ENCODE data around the gene PRUNE2. TPM values are rescaled to one million over a fixed set of nuclear protein-coding genes. Genes with fewer than 3 reads are reported as not detected.

PRUNE2 gene
- total RNA-seq, 1 donor from 2014 or later, result 8.7 TPM

DNA sequence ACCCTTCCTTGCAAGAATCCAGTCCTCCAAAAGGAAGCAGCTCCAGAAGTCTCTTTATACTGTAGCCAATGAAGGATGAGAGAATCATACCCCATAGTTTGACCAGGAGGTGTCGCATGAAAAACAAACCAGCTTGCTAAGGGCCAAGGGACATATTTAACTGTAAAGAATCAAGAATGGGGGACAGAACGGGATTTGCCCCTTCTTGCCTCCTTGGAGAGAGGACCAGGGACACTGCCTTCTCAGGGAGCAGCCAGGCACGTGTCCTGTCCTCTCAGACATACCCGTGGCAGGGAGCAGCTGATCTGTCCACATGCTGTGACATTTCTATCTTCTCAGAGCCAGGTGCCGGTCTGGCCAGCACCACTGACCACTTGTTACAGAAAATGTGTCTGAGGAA, 11.7 kb downstream of the PRUNE2 start:
- H4K20me1 ChIP-seq (ENCODE audit: insufficient read depth, low read length), result no peaks in the 10 kb centered on the region

DNA sequence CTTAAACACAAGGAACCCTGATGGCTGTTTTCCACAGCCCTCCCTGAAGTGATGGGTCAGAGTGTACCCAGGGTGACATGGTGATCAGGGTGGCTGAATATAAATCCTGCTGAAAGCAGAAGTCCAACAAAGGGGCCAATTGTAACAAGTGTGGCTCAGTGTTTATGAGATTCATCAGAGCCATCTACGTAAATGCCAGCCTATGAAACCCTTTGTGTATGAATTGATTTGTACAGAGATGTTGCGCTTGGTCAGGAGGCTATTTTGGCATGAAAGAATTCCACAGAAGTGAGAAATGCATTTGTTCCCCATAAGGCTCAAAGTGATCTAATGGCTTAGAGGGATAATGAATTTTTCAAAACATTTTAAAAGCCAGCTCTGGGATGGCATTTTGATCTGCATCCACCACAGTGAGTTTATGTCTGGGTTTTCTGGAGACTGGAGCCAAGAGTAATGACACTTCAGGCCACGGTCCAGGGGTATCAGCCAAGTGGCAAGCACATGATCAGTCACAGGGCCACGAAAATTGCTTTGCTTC, 12.4 kb downstream of the PRUNE2 start:
- H3K36me3 Mint-ChIP-seq (ENCODE audit: low read depth, unreplicated experiment), result peaks cover 3% of the 10 kb centered on the region
- no peak overlapping the region for H3K4me3 Mint-ChIP-seq (ENCODE audit: unreplicated experiment)
- Histone ChIP-seq H3K27me3 (ENCODE audit: insufficient read depth, low read length) (no peaks in the 10 kb centered on the region), H3K9me3 (ENCODE audit: insufficient read depth, low read depth, low read length) (no peaks in the 10 kb centered on the region), H3K36me3 (ENCODE audit: insufficient read depth, low read length) (no peaks in the 10 kb centered on the region), H3K4me2 (ENCODE audit: low read length) (no peak overlapping the region), H3K27ac (ENCODE audit: low read depth, low read length) (no peak overlapping the region), H4K20me1 (ENCODE audit: insufficient read depth, low read length) (no peaks in the 10 kb centered on the region), H3K4me1 (ENCODE audit: insufficient read depth, low read length) (no peaks in the 10 kb centered on the region), H3K79me2 (ENCODE audit: insufficient read depth, low read length) (no peaks in the 10 kb centered on the region), H2AFZ (ENCODE audit: low read depth, low read length) (no peak overlapping the region), H3K9ac (ENCODE audit: low read length) (no peak overlapping the region), H3K4me3 (ENCODE audit: insufficient read depth, low read depth, low read length) (no peak overlapping the region)
- no peak overlapping the region for H3K27ac Mint-ChIP-seq (ENCODE audit: unreplicated experiment)
- peaks cover 1% of the 10 kb centered on the region for H3K9me3 Mint-ChIP-seq (ENCODE audit: unreplicated experiment)
- no peak for FAIRE-seq
- TF ChIP-seq, protein P1, sequence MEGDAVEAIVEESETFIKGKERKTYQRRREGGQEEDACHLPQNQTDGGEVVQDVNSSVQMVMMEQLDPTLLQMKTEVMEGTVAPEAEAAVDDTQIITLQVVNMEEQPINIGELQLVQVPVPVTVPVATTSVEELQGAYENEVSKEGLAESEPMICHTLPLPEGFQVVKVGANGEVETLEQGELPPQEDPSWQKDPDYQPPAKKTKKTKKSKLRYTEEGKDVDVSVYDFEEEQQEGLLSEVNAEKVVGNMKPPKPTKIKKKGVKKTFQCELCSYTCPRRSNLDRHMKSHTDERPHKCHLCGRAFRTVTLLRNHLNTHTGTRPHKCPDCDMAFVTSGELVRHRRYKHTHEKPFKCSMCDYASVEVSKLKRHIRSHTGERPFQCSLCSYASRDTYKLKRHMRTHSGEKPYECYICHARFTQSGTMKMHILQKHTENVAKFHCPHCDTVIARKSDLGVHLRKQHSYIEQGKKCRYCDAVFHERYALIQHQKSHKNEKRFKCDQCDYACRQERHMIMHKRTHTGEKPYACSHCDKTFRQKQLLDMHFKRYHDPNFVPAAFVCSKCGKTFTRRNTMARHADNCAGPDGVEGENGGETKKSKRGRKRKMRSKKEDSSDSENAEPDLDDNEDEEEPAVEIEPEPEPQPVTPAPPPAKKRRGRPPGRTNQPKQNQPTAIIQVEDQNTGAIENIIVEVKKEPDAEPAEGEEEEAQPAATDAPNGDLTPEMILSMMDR (IDR thresholded peaks at IDR 0.05; ENCODE audit: insufficient read depth, low read depth, low read length), result no peak
- TF ChIP-seq EZH2 (IDR thresholded peaks at IDR 0.05; ENCODE audit: insufficient read depth, low read length), result no peak
- H3K27me3 Mint-ChIP-seq (ENCODE audit: low read depth, unreplicated experiment), result peaks cover 64% of the 10 kb centered on the region
- no peaks in the 10 kb centered on the region for H3K4me1 Mint-ChIP-seq (ENCODE audit: low read depth, unreplicated experiment)
- DNase-seq (ENCODE audit: low read depth), result peak; percentile 34

More for the DNA sequence above, 11.7 kb downstream of the PRUNE2 start:
- DNase-seq (ENCODE audit: low read depth) (no peak), FAIRE-seq (no peak)
- TF ChIP-seq, protein P1 (IDR thresholded peaks at IDR 0.05; ENCODE audit: insufficient read depth, low read depth, low read length), result no peak
- no peak for TF ChIP-seq EZH2 (IDR thresholded peaks at IDR 0.05; ENCODE audit: insufficient read depth, low read length)
- Histone ChIP-seq H2AFZ (ENCODE audit: low read depth, low read length) (no peak overlapping the region), H3K9me3 (ENCODE audit: insufficient read depth, low read depth, low read length) (no peaks in the 10 kb centered on the region), H3K4me2 (ENCODE audit: low read length) (no peak overlapping the region), H3K79me2 (ENCODE audit: insufficient read depth, low read length) (no peaks in the 10 kb centered on the region), H3K36me3 (ENCODE audit: insufficient read depth, low read length) (no peaks in the 10 kb centered on the region), H3K27ac (ENCODE audit: low read depth, low read length) (no peak overlapping the region), H3K9ac (ENCODE audit: low read length) (no peak overlapping the region), H3K4me3 (ENCODE audit: insufficient read depth, low read depth, low read length) (no peak overlapping the region), H3K27me3 (ENCODE audit: insufficient read depth, low read length) (no peaks in the 10 kb centered on the region), H3K4me1 (ENCODE audit: insufficient read depth, low read length) (no peaks in the 10 kb centered on the region)
- H3K27ac Mint-ChIP-seq (ENCODE audit: unreplicated experiment), result no peak overlapping the region
- no peaks in the 10 kb centered on the region for H3K4me1 Mint-ChIP-seq (ENCODE audit: low read depth, unreplicated experiment)
- H3K9me3 Mint-ChIP-seq (ENCODE audit: unreplicated experiment), result peaks cover 1% of the 10 kb centered on the region
- no peak overlapping the region for H3K4me3 Mint-ChIP-seq (ENCODE audit: unreplicated experiment)
- peaks cover 68% of the 10 kb centered on the region for H3K27me3 Mint-ChIP-seq (ENCODE audit: low read depth, unreplicated experiment)
- H3K36me3 Mint-ChIP-seq (ENCODE audit: low read depth, unreplicated experiment), result peaks cover 3% of the 10 kb centered on the region

DNA sequence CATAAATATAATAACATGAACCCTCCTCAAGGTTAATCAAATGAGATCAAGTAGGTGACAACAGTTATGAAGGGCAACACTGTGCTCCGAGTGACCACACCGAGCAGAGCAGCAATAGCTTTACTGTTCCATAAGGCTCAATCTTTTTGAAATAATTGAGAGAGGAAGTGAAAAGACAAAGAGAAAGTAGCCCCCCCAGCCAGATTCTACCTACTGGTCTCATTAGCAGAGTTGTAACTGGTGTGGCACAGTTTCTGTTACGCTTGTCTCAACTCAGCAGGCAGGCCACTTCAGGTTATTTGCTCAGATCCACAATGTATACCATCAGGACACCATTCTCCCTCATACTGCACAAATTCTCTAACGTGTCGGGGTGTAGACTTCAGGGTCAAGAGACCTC, 14.0 kb downstream of the PRUNE2 start:
- Histone ChIP-seq H3K4me1 (ENCODE audit: insufficient read depth, low read length) (peaks cover 7% of the 10 kb centered on the region), H3K27ac (ENCODE audit: low read depth, low read length) (no peak overlapping the region), H3K36me3 (ENCODE audit: insufficient read depth, low read length) (no peaks in the 10 kb centered on the region), H3K4me3 (ENCODE audit: insufficient read depth, low read depth, low read length) (no peak overlapping the region), H3K27me3 (ENCODE audit: insufficient read depth, low read length) (no peaks in the 10 kb centered on the region), H4K20me1 (ENCODE audit: insufficient read depth, low read length) (no peaks in the 10 kb centered on the region), H2AFZ (ENCODE audit: low read depth, low read length) (no peak overlapping the region), H3K9ac (ENCODE audit: low read length) (no peak overlapping the region), H3K79me2 (ENCODE audit: insufficient read depth, low read length) (no peaks in the 10 kb centered on the region), H3K4me2 (ENCODE audit: low read length) (no peak overlapping the region), H3K9me3 (ENCODE audit: insufficient read depth, low read depth, low read length) (no peaks in the 10 kb centered on the region)
- H3K4me1 Mint-ChIP-seq (ENCODE audit: low read depth, unreplicated experiment), result peaks cover 10% of the 10 kb centered on the region
- no peak overlapping the region for H3K4me3 Mint-ChIP-seq (ENCODE audit: unreplicated experiment)
- no peak overlapping the region for H3K27ac Mint-ChIP-seq (ENCODE audit: unreplicated experiment)
- peaks cover 3% of the 10 kb centered on the region for H3K36me3 Mint-ChIP-seq (ENCODE audit: low read depth, unreplicated experiment)
- DNase-seq (ENCODE audit: low read depth), result no peak
- TF ChIP-seq, protein P1 (IDR thresholded peaks at IDR 0.05; ENCODE audit: insufficient read depth, low read depth, low read length), result no peak
- TF ChIP-seq EZH2 (IDR thresholded peaks at IDR 0.05; ENCODE audit: insufficient read depth, low read length), result no peak
- FAIRE-seq, result no peak
- H3K9me3 Mint-ChIP-seq (ENCODE audit: unreplicated experiment), result peaks cover 5% of the 10 kb centered on the region
- H3K27me3 Mint-ChIP-seq (ENCODE audit: low read depth, unreplicated experiment), result peaks cover 55% of the 10 kb centered on the region
